Measurements from ENCODE around the gene AQP12B. TPM values are rescaled to one million over a fixed set of nuclear protein-coding genes. Genes with fewer than 3 reads are reported as not detected.

The AQP12B gene
- total RNA-seq, 1 donor, result not detected

- H3K4me3 ChIP-seq (ENCODE audit: low read depth, low read length), result no peak overlapping the region
- no peak for DNase-seq (ENCODE audit: low read depth)
- TF ChIP-seq, protein P1, sequence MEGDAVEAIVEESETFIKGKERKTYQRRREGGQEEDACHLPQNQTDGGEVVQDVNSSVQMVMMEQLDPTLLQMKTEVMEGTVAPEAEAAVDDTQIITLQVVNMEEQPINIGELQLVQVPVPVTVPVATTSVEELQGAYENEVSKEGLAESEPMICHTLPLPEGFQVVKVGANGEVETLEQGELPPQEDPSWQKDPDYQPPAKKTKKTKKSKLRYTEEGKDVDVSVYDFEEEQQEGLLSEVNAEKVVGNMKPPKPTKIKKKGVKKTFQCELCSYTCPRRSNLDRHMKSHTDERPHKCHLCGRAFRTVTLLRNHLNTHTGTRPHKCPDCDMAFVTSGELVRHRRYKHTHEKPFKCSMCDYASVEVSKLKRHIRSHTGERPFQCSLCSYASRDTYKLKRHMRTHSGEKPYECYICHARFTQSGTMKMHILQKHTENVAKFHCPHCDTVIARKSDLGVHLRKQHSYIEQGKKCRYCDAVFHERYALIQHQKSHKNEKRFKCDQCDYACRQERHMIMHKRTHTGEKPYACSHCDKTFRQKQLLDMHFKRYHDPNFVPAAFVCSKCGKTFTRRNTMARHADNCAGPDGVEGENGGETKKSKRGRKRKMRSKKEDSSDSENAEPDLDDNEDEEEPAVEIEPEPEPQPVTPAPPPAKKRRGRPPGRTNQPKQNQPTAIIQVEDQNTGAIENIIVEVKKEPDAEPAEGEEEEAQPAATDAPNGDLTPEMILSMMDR (IDR thresholded peaks at IDR 0.05; ENCODE audit: insufficient read depth, low read length), result no peak
These were observed 46.0 kb downstream of the AQP12B start for GRCh38 chr2:240636563-240637115.

DNA sequence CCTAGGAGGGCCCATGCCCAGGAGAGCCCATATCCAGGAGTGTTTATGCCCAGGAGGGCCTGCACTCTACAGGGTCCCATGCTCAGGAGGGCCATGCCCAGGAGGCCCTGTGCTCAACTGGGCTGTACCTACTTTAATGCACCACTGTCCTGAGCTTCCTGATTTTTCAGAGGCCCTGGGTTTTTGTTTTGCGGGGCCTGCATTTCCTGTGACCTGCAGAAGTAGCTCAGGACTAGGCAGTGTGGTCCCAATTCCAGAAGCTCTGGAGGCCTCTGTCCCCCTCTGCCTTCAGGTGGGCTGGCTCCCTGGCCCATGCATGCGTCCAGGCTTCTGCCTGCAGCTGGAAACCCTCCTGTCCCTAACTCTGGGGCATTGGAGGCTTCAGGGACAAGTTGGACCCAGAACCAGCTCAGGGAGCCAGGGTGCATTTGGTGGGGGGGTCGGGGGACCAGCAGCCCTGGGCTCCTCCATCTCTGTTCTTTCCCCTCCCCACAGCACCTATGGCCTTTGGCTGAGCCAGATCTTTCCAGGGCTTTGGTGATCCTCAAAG is 46.6 kb downstream of the AQP12B start:
- TF ChIP-seq, protein P1 (IDR thresholded peaks at IDR 0.05; ENCODE audit: insufficient read depth, low read length), result no peak
- DNase-seq (ENCODE audit: low read depth), result no peak
- H3K4me3 ChIP-seq (ENCODE audit: low read depth, low read length), result no peak overlapping the region

DNA sequence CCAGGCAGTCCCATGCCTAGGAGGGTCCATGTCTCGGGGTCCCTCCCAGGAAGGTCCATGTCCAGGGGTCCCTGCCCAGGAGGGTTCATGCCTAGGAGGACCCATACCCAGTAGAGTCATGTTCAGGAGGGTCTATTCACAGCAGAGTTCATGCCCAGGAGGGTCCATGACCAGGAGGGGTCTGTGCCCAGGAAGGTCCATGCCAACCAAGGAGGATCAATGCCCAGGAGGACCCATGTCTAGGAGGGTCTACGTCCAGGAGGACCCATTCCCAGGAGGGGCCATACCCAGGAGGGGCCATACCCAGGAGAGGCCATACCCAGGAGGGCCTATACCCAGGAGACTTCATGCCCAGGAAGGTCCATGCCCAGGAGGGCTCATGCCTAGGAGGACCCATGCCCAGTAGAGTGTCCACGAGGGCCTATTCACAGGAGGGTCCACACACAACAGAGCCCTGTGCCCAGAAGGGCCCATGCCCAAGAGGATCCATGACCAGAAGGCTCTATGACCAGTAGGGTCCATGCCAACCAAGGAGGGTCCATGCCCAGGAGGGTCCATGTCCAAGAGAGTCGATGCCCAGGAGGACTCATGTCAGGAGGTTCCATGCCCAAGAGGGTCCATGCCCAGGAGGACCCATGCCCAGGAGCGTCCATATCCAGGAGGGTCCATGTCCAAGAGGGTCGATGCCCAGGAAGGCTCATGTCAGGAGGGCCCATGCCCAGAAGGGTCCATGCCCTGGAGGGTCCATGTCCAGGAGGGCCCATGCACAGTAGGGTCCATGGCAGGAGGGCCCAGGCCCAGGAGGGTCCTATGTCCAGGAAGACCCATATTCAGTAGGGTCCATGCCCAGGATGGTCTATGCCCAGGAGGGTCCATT is 47.3 kb downstream of the AQP12B start:
- no peak for DNase-seq (ENCODE audit: low read depth)
- TF ChIP-seq, protein P1 (IDR thresholded peaks at IDR 0.05; ENCODE audit: insufficient read depth, low read length), result no peak
- H3K4me3 ChIP-seq (ENCODE audit: low read depth, low read length), result no peak overlapping the region

GRCh38 chr2:240632306-240632721 is 50.4 kb downstream of the AQP12B start:
- TF ChIP-seq, protein P1 (IDR thresholded peaks at IDR 0.05; ENCODE audit: insufficient read depth, low read length), result no peak
- no peak for DNase-seq (ENCODE audit: low read depth)
- H3K4me3 ChIP-seq (ENCODE audit: low read depth, low read length), result no peak overlapping the region

DNA sequence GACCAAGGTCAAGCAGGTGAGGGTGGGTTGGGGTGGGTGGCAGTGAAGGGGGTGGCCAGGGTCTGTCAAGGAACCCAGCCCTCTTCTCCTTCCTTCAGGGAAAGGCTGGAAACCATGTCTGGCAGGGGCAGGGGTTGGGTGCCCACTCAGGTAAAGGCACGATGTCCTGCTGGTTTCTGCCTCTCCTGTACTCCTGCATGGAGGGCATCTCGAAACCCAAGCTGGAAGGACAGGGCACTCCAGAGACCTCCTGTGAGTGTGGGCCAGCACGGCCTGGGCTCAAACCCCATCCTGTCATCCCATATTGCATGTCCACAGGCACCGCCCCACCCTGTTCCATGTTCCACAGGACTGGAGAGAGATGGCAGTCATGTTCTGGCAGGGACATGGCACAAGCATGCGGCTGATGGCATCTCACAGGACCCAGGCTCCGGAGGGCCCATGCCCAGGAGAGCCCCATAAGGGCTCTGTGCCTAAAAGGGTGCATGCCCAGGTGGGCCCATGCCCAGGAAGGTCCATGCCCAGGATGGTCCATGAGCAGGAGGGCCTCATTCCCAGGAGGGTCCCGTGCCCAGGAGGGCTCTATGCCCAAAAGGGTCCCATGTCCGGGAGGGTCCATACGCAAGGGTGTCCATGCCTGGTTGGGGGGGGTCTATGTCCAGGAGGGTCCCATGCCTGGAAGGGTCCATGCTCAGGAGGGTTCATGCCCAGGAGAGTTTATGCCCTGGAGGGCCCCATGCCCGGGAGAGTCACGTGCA is 51.0 kb downstream of the AQP12B start:
- no peak overlapping the region for H3K4me3 ChIP-seq (ENCODE audit: low read depth, low read length)
- DNase-seq (ENCODE audit: low read depth), result no peak
- TF ChIP-seq, protein P1 (IDR thresholded peaks at IDR 0.05; ENCODE audit: insufficient read depth, low read length), result no peak

- no peak for DNase-seq (ENCODE audit: low read depth)
- H3K4me3 ChIP-seq (ENCODE audit: low read depth, low read length), result no peak overlapping the region
- TF ChIP-seq, protein P1 (IDR thresholded peaks at IDR 0.05; ENCODE audit: insufficient read depth, low read length), result no peak
These were observed 51.7 kb downstream of the AQP12B start for GRCh38 chr2:240630771-240631547.
